Gastroesophageal sphincter (tissue), 4 donors: ENCODE results near the gene SPEN. TPM values are rescaled to one million over a fixed set of nuclear protein-coding genes. Genes with fewer than 3 reads are reported as not detected.

ENCODE experiments used
- ATAC-seq: fragments of 150-250 bp; one replicate; pipeline ENCODE4 v1.9.1; 2016; ENCODE audit warnings: mild to moderate bottlenecking, moderate library complexity
- H3K27ac ChIP-seq, 4 donors: fragments of 200-600 bp; sonication (generic) in 3 of 4; 1 replicate in 3 of 4; 2 replicates in 1 of 4; pipeline ENCODE4 v1.5.1; 2016 to 2019
- H3K27me3 ChIP-seq: fragments of 200-600 bp; sonication (generic); one replicate; pipeline ENCODE4 v1.5.1; 2019
- H3K36me3 ChIP-seq, 2 donors: fragments of 200-600 bp; sonication (generic); one replicate each; pipeline ENCODE4 v1.5.1; 2019; ENCODE audit warnings: control low read depth in 1 of 2
- H3K4me1 ChIP-seq, 3 donors: fragments of 200-600 bp; sonication (generic); 1 replicate in 2 of 3; 2 replicates in 1 of 3; pipeline ENCODE4 v1.5.1; 2016 to 2019; ENCODE audit warnings: control low read depth in 2 of 3
- H3K4me3 ChIP-seq, 2 donors: fragments of 200-600 bp; sonication (generic); one replicate each; pipeline ENCODE4 v1.5.1; 2019; ENCODE audit warnings: mild to moderate bottlenecking in 1 of 2, moderate library complexity in 1 of 2
- H3K9me3 ChIP-seq, 3 donors: fragments of 200-600 bp; sonication (generic); one replicate each; pipeline ENCODE4 v1.5.1; 2017 to 2019; ENCODE audit warnings: control low read depth in 2 of 3
- EP300 ChIP-seq: sonication (generic); formaldehyde crosslinking; IDR thresholded peaks from one replicate; pipeline ENCODE4 v1.6.1; 2017; ENCODE audit warnings: antibody characterized with exemption, mild to moderate bottlenecking
- POLR2A ChIP-seq, 2 donors: fragments of 450-650 bp; IDR thresholded peaks; one replicate each; pipeline ENCODE4 v1.6.1; 2017; ENCODE audit warnings: antibody characterized with exemption in 2 of 2, mild to moderate bottlenecking in 2 of 2, moderate library complexity in 1 of 2
- POLR2AphosphoS5 ChIP-seq: sonication (generic); formaldehyde crosslinking; IDR thresholded peaks from one replicate; pipeline ENCODE4 v1.6.1; 2017; ENCODE audit warnings: antibody characterized with exemption
- WGBS, 2 donors: methylation state at CpG; one replicate each; pipeline ENCODE4 v1.1.5; 2018; ENCODE audit warnings: low coverage in 1 of 2; 5-methylcytosine and 5-hydroxymethylcytosine counted together
- total RNA-seq, 4 donors: library from RNA; depleted of rRNA; stranded (reverse); fragments of >200 nt; gene quantifications; one replicate each; pipeline ENCODE4 v1.1.0, GENCODE V29; 2016
- TF ChIP-seq, protein P1 (sequence below), 4 experiments: fragments of 200-600 bp in 2 of 4; fragments of 450-650 bp in 2 of 4; sonication (generic) in 1 of 4; IDR thresholded peaks; one replicate each; pipeline ENCODE4 v1.5.1; 2017 to 2019; ENCODE audit warnings: antibody characterized with exemption in 4 of 4, mild to moderate bottlenecking in 2 of 4, moderate library complexity in 2 of 4

Gene SPEN
- total RNA-seq, 4 donors from 2014 or later: 40.3 to 79.4 (median 50.7) TPM

DNA sequence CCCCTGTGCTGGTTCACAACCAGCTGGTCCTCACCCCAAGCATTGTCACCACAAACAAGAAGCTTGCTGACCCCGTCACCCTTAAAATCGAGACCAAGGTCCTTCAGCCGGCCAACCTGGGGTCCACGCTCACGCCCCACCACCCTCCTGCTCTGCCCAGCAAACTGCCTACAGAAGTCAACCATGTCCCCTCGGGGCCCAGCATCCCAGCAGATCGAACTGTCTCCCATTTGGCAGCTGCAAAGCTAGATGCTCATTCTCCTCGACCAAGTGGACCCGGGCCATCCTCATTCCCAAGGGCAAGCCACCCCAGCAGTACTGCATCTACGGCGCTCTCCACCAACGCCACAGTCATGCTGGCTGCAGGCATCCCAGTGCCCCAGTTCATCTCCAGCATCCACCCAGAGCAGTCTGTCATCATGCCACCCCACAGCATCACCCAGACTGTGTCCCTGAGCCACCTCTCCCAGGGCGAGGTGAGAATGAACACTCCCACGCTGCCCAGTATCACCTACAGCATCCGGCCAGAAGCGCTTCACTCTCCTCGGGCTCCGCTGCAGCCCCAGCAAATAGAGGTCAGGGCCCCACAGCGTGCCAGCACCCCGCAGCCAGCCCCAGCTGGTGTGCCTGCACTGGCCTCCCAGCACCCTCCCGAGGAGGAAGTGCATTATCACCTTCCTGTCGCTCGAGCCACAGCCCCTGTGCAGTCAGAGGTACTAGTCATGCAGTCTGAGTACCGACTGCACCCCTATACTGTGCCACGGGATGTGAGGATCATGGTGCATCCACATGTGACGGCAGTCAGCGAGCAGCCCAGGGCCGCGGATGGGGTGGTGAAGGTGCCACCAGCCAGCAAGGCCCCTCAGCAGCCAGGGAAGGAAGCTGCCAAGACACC lies 87.8 kb downstream of the SPEN start:
- Histone ChIP-seq H3K4me3 (no peak overlapping the region), H3K36me3 (peaks cover 0 to 100% of the 10 kb centered on the region in 2 donors), H3K9me3 (no peaks in the 10 kb centered on the region), H3K27ac (no peak overlapping the region), H3K4me1 (peaks cover 0 to 30% (median 11%) of the 10 kb centered on the region in 3 donors), H3K27me3 (no peaks in the 10 kb centered on the region)
- WGBS, 2 donors: 98% methylated on average over 5 of the region's 29 CpGs; no CpG with 5 or more reads in 1 of the 2 donors
- no peak for ATAC-seq
- no peak for TF ChIP-seq POLR2AphosphoS5
- TF ChIP-seq, protein P1, sequence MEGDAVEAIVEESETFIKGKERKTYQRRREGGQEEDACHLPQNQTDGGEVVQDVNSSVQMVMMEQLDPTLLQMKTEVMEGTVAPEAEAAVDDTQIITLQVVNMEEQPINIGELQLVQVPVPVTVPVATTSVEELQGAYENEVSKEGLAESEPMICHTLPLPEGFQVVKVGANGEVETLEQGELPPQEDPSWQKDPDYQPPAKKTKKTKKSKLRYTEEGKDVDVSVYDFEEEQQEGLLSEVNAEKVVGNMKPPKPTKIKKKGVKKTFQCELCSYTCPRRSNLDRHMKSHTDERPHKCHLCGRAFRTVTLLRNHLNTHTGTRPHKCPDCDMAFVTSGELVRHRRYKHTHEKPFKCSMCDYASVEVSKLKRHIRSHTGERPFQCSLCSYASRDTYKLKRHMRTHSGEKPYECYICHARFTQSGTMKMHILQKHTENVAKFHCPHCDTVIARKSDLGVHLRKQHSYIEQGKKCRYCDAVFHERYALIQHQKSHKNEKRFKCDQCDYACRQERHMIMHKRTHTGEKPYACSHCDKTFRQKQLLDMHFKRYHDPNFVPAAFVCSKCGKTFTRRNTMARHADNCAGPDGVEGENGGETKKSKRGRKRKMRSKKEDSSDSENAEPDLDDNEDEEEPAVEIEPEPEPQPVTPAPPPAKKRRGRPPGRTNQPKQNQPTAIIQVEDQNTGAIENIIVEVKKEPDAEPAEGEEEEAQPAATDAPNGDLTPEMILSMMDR (IDR thresholded peaks at IDR 0.05): no peak
- no peak for TF ChIP-seq POLR2A (IDR thresholded peaks at IDR 0.05)
- no peak for TF ChIP-seq EP300

DNA sequence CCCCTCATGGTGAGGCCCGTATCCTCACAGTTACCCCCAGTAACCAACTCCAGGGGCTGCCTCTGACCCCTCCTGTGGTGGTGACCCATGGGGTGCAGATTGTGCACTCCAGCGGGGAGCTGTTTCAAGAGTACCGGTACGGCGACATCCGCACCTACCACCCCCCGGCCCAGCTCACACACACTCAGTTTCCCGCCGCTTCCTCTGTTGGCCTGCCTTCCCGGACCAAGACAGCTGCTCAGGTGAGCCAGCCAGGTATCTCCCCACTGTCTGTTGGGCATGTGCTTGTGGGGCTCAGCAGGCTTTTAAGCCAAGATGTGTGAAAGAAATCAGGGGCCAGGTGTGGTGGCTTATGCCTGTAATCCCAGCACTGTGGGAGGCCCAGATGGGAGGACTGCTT lies 88.5 kb downstream of the SPEN start:
- H3K4me1 ChIP-seq: peaks cover 0 to 30% (median 11%) of the 10 kb centered on the region in 3 donors
- no peak for TF ChIP-seq POLR2AphosphoS5
- TF ChIP-seq, protein P1 (IDR thresholded peaks at IDR 0.05): no peak
- TF ChIP-seq POLR2A (IDR thresholded peaks at IDR 0.05): no peak
- TF ChIP-seq EP300: no peak
- ATAC-seq: no peak
- no peak overlapping the region for H3K27ac ChIP-seq
- WGBS, 2 donors: no CpG with 5 or more reads among the region's 10 CpGs
- H3K9me3 ChIP-seq: no peaks in the 10 kb centered on the region
- H3K4me3 ChIP-seq: no peak overlapping the region
- H3K36me3 ChIP-seq: peaks cover 0 to 100% of the 10 kb centered on the region in 2 donors
- no peaks in the 10 kb centered on the region for H3K27me3 ChIP-seq

DNA sequence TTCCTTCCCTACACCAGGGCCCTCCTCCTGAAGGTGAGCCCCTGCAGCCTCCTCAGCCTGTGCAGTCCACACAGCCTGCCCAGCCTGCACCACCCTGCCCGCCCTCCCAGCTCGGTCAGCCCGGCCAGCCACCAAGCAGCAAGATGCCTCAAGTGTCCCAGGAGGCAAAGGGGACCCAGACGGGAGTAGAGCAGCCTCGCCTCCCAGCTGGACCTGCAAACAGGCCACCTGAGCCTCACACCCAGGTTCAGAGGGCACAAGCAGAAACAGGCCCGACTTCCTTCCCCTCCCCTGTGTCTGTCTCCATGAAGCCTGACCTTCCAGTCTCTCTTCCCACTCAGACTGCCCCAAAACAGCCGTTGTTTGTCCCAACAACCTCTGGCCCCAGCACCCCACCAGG lies 89.6 kb downstream of the SPEN start:
- Histone ChIP-seq H3K4me1 (peaks cover 0 to 30% (median 11%) of the 10 kb centered on the region in 3 donors), H3K4me3 (no peak overlapping the region), H3K27ac (peak overlapping the region in 3 of 4 donors; percentile 27 to 72 (median 31)), H3K27me3 (no peaks in the 10 kb centered on the region), H3K36me3 (peaks cover 0 to 100% of the 10 kb centered on the region in 2 donors), H3K9me3 (no peaks in the 10 kb centered on the region)
- 93% methylated on average over 3 of the region's 7 CpGs; no CpG with 5 or more reads in 1 of the 2 donors for whole genome bisulfite sequencing, 2 donors
- no peak for ATAC-seq
- TF ChIP-seq, protein P1 (IDR thresholded peaks at IDR 0.05): no peak

DNA sequence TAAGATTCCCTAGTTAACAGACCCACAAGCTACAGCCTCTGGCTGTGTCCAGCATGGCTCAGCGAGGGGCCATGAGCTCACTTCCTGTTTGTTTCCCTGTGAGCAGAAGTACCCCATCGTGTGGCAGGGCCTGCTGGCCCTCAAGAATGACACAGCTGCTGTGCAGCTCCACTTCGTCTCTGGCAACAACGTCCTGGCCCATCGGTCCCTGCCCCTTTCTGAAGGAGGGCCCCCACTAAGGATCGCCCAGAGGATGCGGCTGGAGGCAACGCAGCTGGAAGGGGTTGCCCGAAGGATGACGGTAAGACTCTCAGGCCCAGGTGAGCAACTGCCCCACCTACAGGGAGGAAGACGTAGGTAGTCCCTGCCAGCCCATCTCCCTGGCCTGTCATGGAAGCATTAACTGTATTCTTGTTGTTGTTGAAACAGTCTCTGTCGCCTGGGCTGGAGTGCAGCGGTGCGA lies 90.2 kb downstream of the SPEN start:
- no peak for ATAC-seq
- H3K27ac ChIP-seq: peak overlapping the region in 3 of 4 donors; percentile 27 to 72 (median 31)
- no peaks in the 10 kb centered on the region for H3K27me3 ChIP-seq
- no peak overlapping the region for H3K4me3 ChIP-seq
- WGBS, 2 donors: no CpG with 5 or more reads among the region's 14 CpGs
- TF ChIP-seq POLR2A (IDR thresholded peaks at IDR 0.05): no peak
- TF ChIP-seq POLR2AphosphoS5: peak; percentile 2
- TF ChIP-seq, protein P1 (IDR thresholded peaks at IDR 0.05): no peak
- H3K36me3 ChIP-seq: peaks cover 0 to 100% of the 10 kb centered on the region in 2 donors
- peaks cover 0 to 30% (median 11%) of the 10 kb centered on the region in 3 donors for H3K4me1 ChIP-seq
- no peaks in the 10 kb centered on the region for H3K9me3 ChIP-seq
